GM18907 (cell line): Measurements from ENCODE around the gene MKS1.
A peak's percentile ranks its signal among the peaks of the same experiment; 100 is the strongest.

Source experiments
- ATAC-seq: cut with Tn5 transposase; IDR thresholded peaks from one replicate; pipeline ENCODE4 v1.9.1; 2021; ENCODE audit warnings: mild to moderate bottlenecking, moderate library complexity; ENCODE audit not compliant: unreplicated experiment

MKS1 gene

DNA sequence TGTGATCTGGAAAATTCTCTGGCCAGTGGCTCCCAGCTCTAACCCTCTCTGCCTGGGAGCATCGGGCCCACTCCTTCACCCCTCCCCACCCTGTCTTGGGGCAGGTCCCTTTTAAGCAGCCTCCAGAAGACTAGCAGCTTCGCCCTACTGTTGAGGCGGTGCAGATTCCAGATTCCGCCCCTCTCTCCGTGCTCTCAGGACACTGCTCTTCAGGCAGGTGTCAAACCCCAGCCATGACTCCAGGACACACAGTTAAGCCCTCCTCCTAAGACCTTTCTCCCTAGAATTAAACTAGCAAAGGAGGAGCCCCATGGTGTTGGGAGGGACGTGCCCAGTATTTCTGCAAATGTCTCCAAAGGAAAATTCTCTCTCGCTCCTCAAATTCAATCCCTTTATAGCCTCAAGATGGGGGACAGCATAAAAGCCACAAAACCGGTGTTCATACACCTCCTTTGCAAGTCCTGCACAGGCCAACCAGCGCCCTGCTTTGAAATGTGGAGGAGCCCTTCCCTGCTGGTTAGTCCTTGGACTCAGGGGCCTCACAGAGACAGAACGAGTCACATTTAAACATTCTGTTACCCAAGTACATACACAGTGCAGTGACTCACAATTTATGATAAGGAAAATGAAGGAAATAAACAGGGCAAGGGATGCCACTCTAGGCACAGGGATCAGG lies 26.5 kb upstream of the MKS1 start:
- ATAC-seq = no peak

DNA sequence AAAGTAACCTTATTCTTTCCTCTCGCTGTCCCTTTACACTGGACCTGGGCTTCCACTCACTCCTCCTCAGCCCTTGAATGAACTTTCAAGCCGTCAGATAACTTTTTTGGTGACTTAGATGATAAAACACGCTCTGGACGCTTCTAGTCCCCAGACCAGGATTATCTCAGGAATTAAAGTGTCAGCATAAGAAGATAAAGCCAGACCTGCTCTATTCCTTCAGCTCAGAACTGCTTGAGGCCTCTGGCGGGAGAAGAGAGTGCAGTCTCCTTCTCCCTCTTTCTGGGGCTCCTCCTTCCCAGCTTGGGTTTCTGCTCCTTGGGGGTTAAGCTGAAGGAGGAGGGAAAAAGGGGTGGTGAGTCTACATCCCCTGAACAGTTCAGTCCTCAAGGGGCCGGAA lies 25.9 kb upstream of the MKS1 start:
- ATAC-seq = no peak

DNA sequence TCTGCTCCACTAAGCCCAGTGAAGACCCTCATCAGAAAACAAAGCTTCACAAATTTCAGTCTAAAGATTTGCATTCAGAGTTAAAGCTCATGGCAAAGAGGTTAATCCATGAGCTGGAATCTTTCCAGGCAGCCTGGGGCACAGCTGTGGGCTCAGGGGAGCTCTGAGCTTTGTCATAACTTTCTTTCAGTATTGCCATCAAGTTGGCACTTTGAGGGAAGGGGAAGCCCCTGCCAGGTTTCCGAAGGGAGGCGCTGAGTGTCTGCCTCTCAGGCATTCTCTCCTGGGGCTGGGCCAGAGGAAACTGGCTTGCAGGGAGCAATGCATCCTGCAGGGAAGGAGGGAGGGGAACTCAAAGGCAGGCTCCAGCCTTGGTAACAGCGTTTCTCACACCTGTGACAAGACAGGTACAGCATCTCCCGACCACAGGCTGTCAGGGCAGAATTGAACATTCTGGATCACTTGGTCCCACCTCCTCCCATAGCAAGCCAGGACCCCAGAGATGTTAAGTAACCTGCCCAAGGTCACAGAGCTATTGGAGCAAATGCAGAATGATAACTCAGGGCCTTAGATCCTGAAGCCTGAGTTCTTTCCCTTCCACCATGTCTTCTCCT lies 23.2 kb upstream of the MKS1 start:
- ATAC-seq = no peak

DNA sequence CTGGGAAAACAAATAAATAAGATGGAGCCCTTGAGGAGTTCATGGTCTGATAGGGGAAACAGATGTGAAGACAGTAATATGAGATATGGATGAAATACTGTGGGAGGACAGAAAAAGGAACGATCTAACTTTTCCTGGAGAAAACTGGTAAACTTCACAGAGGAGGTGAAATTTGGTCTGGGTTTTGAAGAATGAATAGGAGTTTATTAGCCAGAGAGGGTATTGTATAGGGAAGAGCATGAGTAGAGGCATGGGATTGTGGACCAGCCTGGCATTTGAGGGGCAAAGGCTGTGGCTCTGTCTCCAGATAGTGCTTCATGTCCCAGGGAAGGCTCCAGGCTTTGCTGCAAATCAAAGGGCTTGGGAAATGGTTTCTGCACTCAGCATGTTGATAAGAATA lies 20.9 kb upstream of the MKS1 start:
- no peak for ATAC-seq

DNA sequence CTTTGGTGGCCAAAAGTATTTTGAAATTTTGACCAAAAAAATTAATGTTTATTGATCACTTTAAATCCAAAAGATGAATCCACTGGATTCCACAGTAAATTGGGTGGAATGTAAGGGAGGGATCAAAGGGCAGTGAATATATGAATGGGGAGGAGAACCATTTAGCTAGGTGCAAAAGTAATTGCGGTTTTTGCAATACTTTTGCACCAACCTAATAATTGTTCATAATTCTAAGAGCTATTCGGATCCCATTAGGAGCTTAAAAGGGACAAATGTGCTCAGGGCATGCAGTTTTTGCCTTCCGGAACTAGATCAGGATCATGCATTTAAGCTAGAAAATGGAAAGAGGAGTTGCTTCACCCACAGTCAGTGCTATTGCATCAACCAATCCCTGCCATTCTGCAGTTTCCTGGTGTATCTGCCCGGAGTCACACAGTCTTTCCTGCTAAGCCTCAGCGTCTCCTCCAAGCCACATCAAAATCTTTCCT lies 19.1 kb upstream of the MKS1 start, which contains the start of gene LPO:
Gene LPO, plus strand, starts transcription at position 438 of the 488 bp plus-strand sequence. CDS start 4,396 bp downstream, outside the sequence.
- no peak for ATAC-seq

DNA sequence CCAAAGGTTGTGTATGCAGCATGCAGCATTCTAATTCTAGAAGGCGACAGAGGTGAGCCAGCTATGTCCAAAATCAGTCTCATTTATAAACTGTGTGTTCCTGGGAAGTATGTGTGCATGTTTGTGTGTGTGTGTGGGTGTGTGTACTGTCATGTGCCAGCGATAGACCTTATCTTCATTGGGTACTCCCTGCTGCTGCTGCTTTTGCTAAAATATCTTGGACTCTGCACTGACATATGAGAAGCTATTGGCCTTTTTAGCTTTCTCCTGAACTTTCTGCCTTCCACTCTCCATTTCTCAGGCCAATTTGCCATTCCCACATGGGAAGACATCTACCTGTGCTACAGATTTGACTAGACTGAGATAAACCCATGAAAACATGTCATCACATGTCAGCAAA lies 17.3 kb upstream of the MKS1 start:
- no peak for ATAC-seq

DNA sequence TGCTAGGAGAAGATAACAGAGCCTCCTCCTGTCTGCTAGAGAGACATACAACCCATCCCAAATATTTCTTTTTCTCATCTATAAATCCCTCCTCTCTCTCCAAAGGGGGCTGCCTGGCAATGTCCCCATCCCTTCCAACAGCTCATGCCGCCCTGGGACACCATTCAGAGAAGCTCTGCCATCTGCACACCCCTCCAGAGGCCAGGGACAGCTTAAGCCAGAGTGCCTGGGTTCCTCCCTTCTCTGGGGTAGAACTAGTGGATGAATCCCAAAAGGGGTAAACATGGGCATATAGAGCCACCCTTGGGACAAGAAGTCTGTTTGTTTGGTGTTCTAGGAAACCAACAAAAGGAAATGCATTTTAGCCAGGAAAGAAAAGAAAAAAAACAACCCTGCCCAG lies 16.8 kb upstream of the MKS1 start:
- ATAC-seq = no peak

DNA sequence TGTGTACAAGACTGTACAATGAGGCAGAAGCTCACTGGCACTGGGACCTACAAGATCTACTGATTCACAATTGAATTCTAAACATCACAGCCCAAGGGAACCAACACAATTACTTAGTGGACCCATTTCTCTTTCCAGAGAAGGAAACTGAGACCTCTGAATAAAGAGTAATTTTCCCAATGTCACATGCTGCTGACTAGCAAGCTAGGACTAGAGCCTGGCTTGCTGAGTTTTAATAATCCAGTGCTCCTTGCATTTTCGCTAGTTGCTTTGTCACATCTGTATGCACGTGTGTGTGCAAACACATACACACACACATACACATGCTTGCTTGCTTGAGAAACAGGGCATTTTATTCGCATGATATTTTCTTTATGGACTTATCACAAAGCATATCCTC lies 15.5 kb upstream of the MKS1 start:
- no peak for ATAC-seq

DNA sequence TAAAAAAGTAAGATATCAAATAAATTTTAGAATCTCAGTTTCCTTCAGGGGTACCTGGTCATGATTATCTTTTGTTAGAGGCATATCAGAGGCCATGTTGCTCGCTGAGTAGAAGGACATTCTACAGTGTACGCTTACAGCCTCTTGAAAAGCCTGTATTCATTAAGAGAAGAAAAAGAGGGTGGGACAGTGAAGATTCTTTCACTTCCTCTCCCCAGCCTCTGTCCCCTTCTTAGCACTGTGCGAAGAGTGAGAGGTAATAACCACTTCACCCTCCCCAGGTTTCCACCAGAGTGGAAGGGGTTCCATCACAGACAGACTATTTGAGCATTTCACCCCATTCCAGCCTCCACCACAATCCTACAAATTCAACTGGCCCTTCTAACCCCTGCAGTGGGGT lies 14.5 kb upstream of the MKS1 start:
- peak; percentile 60 for ATAC-seq

DNA sequence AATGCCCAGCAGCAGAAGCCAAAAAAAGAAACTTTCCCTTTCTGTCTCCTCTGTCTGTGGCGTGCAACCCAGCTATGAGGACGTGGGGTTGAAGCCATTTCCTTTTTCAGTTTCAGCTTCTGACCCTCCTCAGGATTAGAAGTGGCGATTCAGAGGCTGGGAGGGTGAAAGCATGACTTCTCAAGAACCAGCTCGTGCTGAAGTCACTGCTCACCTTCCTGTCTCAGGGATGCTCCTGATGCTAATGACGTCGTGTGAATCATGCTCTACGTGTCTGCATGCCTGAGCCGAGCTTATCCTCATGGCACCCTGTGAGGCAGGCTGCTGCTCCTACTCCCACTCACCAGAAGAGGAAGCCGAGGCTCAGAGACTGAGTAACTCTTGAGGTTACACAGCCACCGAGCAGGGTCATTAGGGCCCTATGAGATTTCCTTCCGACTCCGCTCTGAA lies 13.7 kb upstream of the MKS1 start:
- peak; percentile 83 for ATAC-seq

DNA sequence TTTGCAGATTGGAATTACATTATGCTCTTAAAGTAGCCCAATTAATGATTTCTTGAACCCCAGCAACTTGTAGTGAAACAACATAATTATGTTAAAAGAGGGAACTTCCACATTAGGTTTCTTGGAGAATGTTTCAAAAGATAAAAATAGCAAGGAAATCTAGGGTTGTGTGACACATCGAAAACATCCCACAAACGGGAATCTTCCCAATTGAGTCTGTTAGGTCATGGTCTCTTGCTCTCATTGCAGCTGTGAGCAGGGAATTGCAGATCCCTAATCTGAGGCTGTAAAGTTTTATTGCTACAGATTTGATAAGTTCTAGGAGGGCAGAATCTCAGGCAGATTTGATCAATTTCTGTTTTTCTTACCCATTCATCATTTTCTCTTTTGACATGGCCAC lies 12.6 kb upstream of the MKS1 start:
- no peak for ATAC-seq

DNA sequence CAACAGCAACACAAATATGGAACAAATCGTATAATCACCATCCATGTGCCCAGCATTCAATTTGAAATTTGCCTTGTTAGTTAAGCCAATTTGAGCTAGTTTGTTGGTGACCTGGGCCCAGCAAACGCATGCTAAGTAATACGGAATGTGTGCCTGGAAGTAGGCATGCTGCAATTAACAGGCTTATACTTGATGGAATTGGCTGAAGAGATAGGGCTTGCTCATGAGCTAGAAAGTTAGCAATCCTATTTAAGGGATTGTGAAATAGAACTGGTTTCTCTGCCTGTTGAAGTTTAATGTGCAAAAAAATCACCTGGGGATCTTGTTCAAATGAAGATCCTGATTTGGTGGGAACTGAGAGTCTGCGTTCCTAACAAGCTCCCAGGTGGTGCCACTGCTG lies 10.8 kb upstream of the MKS1 start:
- no peak for ATAC-seq

DNA sequence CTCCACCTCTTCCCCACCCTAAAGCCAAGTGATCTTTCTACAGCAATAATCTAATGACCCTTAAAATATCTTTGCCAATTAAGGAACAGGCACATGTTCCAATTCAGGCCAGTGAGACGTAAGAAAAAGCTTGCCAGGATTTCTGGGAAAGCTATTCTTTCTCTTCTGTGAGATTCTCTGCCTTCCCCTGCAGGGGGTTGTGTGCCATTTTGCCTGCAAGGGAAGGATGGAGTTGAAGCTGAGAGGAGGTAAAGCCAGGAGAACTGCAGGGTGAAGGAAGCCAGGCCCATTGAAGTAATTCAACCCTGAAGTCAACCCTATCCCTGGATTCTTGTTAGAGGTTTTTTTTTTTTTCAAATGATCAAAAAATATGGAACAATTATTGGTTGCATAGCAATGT lies 10.3 kb upstream of the MKS1 start:
- ATAC-seq = no peak

DNA sequence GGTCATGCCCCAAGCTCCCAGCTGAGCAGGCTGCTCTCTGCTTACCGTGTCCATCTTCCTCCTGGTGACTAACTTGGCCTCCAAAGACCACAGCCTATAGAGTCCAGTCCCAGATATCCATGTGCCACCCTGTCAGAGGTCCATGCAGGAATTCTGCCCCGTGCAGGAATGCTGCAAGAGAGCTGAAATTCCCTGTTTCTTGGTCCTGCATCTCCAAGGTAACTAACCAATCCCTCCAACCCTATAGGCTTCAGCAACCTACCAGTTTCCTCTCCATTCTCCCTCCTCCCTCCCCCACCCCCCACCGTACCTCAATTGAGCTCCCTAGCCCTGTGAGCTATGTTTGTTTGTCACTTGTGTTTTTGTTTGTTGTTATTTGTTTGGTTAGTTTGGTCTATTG lies 9.6 kb upstream of the MKS1 start:
- ATAC-seq = no peak

DNA sequence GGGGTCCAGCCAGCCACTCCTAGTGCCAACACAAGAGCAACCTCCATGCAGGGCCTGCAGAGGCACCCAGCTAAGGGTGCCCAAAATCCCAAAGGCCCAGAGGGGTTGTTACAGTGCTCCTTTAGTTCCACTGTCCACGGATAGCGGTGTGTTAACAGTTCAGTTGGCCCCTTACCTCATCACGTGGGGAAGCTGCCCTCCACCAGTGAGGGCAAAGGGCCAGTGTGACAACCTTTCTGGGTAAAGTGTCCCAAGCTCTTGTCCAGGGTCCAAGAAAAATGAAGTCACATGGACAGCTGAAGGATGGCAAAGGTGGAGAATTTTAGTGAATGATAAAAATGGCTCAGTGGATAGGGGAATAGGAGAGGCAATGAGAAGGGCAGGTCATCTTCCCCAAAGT lies 8.7 kb upstream of the MKS1 start:
- no peak for ATAC-seq

DNA sequence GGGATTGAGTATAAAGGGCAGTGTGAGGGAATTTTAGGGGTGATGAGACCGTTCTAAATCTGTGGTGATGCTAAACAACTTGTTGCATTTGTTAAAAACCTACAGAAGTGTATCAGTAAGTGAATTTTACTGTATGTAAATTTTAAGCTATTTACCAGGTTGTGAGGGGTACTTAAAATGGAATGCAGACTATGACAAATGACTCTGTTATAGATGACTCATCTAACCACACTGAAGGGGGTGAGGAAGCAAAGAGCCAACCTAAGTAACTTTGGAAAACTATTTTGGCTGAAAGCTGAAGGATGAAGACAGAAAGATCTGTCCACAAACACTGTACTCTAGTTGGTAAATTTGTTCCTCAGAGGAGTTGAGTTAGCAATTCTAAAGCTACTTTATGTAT lies 5.3 kb upstream of the MKS1 start:
- no peak for ATAC-seq

DNA sequence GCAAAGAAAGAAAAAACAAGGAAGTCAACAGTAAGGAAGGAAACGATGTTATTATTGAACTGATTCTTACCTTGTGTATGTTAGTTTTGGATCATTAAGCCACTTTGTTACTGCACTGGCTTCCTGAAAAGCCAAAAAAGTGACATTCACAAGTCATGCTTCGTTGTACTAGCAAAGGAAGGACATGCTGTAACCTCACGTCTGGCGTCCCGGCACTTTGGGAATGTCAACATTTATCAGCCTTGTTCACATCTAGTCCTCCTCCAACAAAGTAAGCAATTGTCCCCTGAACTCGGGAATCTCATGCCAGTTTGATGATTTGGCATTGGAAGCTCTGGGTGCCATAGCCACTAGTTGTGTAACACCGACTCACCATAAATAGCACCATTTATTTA lies 731 bp upstream of the MKS1 start:
- no peak for ATAC-seq

DNA sequence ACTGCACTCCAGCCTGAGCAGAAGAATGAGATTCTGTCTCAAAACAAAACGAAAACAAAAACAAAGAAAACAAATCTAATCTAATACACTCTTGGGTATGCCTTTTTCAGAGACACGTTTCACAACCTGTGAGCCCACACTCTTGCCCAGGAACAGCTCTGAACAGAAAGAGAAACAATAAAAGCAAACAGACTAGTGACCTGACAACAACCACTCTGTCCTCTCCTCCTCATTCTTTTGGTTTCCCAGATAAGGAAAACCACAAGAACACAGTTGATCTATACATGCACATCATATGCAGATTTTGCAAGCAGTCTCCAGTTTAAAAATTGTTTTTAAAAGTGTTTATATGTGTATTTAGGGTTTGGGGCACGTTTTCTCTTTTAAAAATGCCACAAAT lies 1.3 kb downstream of the MKS1 start:
- ATAC-seq = no peak

DNA sequence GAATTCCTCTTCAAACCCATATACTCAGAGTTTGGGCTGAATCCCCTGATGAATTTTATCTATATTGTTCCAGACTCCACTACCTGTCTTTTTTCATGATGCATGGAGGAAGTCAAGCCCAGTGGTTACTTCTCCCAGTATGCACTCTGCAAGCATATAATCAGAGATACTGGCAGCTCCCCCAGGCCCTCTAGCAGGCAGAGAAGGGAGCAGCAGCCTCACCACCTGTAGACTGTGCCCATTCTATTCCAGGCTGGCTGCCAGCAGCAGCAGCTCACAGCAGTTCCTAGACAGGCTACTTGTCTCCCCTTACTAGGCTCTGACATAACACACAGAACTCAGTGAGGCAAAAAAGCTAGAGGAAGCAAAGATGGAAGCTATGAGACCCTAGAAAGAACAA lies 3.4 kb downstream of the MKS1 start:
- no peak for ATAC-seq

DNA sequence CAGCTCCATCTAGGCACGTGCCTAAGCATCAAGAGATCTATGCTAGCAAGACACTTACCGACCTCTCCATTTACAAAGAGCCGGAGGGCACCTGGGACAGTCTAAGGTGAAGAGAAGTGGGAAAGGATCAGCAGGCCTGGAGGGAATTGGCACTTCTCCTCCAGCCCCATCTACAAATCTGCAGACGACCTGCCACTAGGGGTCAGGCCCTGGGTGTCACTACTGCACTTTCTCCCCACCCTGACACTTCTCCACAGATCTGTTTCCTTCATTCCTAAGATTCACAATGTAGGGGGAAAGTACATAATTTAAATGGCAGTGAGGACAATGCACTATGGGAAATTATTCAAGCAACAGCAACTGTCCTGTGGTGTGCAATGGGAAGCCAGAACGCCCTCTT lies 8.1 kb downstream of the MKS1 start:
- ATAC-seq = no peak

DNA sequence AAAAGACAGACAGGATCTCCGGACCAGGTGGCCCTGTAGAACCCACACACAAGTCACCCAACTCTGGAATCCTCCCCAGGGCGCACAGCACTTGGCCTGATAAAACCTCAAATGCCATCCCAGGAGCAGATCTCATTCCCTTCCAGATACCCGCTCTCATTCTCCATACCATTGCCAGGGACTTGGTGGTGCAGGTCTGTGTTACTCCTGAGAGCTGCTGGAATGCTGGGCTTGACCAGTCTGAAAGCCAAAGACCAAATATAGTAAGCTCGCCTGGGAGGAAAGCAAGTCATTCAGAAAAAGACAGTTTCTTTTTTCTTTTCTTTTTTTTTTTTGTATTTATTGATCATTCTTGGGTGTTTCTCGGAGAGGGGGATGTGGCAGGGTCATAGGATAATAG lies 10.7 kb downstream of the MKS1 start:
- no peak for ATAC-seq

DNA sequence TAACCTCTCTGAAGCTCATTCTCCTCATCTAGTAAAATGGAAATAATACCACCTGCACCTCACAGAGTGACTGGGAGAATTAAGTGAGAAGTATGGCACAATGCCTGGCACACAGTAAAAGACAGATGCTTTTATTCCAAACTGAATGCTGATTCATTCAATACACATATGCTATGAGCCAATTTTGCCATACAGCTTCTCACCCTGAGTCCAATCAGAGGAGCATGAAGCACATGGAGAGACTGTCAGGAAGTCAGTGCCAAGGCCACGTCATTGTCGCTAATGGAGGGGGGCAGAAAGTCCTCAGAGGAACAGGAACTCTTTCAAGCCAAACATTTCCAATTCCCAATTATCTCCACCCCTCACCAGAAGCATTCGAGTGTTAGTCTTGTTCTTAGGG lies 11.6 kb downstream of the MKS1 start:
- ATAC-seq = no peak

DNA sequence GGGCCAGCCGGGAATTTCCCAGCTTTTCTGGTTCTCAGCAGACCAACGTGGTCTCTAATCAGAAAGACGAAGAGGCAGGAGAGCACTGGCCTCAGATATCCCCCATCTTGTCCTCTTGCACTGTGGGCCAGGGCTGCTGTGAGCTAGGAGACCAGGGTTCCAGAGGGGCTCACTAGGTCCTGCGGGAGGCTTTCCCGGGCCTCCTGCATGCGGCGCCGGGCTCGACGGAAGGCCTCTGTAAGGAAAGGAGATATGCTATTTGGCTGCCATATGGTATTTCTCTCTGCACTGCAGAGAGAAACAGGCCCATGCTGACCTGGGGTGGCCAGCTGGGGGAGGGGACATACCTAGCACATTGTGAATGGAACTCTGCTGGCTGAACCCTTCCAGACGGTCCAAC lies 13.1 kb downstream of the MKS1 start:
- ATAC-seq = no peak
